D721Med (cell line): ENCODE data around the gene UBXN7.
"Not testable (repeated sequence)": the region's sequence is repeated elsewhere in the genome, so short reads cannot be mapped to it uniquely, and the experiment has no call there.

Experiments
- DNase-seq: peaks from one replicate; pipeline ENCODE4 v3.0.0; 2011; ENCODE audit warnings: low spot score; ENCODE audit not compliant: insufficient read length
- FAIRE-seq: peaks from 2 replicates; lab custom pipeline; 2011; peaks lifted over from hg19 to GRCh38; lab: Jason Lieb, UNC
- TF ChIP-seq, protein P1 (sequence below): IDR thresholded peaks from 2 replicates; pipeline ENCODE4 v1.5.1; 2012; ENCODE audit warnings: mild to moderate bottlenecking, control low read depth; ENCODE audit not compliant: insufficient read depth; ENCODE audit errors: missing control alignments

Gene UBXN7

DNA sequence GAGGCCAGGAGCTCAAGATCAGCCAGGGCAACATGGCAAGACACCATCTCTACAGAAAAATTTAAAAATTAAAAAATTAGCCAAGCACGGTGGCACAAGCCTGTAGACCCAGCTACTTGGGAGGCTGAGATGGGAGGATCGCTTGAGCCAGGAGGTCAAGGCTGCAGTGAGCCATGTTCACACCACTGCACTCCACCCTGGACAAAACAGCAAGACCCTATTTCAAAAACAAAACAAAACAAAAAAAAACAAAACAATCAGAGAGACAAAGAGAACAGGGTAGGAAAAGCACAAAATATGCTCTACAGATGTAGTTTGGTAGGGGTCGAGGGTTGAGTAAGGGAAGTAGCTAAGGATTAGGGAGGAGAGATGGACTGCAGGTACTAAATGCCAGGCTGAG is 117.6 kb downstream of the UBXN7 start:
- FAIRE-seq = no peak
- DNase-seq = no peak
- TF ChIP-seq, protein P1, sequence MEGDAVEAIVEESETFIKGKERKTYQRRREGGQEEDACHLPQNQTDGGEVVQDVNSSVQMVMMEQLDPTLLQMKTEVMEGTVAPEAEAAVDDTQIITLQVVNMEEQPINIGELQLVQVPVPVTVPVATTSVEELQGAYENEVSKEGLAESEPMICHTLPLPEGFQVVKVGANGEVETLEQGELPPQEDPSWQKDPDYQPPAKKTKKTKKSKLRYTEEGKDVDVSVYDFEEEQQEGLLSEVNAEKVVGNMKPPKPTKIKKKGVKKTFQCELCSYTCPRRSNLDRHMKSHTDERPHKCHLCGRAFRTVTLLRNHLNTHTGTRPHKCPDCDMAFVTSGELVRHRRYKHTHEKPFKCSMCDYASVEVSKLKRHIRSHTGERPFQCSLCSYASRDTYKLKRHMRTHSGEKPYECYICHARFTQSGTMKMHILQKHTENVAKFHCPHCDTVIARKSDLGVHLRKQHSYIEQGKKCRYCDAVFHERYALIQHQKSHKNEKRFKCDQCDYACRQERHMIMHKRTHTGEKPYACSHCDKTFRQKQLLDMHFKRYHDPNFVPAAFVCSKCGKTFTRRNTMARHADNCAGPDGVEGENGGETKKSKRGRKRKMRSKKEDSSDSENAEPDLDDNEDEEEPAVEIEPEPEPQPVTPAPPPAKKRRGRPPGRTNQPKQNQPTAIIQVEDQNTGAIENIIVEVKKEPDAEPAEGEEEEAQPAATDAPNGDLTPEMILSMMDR = no peak

DNA sequence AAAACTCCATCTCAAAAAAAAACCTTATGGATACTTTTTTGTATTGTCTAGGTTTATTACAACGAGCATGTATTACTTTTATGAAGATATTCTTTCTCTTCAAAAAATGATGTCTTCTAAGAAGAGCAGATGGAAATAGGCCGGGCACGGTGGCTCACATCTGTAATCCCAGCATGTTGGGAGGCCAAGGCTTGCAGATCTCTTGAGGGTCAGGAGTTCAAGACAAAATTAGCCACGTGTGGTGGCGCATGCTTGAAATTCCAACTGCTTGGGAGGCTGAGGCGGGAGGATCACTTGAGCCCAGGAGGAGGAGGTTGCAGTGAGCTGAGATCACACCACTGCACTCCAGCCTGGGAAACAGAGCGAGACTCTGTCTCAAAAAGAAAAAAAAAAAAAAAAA is 118.1 kb downstream of the UBXN7 start:
- DNase-seq, FAIRE-seq: not testable (repeated sequence)

DNA sequence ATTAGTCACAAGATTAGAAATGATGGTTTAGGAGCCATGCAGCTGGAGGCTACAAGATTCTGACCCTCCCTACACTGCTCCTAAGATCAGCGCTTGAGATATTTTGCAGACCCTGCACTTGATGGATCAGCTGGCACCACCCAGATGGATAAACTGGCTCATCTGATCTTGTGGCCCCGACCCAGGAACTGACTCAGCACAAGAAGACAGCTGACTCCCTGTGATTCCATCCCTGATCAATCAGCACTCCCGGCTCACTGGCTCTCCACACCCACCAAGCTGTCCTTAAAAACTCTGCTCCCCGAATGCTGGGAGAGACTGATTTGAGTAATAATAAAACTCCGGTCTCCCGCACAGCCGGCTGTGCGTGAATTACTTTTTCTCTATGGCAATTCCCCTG is 129.3 kb downstream of the UBXN7 start:
- not testable (repeated sequence) for FAIRE-seq, DNase-seq

DNA sequence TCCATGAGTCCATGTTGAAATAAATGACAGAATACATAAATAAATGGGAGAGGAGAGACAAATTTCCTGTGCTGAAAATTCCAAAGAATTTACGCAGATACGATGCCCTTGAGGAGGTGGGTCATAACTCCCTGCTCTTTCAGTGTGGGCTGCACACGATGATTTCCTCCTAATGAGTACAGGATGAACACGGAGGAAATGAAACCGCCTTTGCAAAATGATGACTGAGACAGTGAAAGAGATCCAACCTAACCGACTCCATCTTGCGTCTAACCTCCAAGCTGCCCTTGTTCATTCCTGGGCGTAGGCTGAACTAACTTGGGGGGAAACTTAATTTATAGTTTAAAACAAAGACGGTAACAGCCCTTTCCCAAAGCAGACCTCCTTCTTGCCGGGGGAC is 129.7 kb downstream of the UBXN7 start:
- not testable (repeated sequence) for DNase-seq, FAIRE-seq

DNA sequence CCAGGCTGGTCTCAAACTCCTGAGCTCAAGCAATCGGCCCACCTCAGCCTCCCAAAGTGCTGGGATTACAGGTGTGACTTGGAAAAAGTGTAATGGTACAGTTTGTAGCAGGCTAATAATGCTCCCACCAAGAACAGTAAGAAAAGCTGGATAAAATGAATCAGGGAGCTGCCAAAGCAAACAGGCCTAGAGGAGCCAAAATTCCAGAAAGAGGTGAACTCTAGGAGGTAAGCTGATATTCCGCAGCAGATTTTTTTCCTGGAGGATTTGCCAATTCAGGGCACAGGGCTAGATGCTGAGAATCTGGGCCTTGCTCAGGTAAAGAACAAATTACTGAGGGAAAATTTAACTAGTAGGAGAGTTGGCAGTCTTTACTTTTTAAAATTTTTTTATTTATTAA is 133.7 kb downstream of the UBXN7 start:
- TF ChIP-seq, protein P1 = no peak
- FAIRE-seq (no peak), DNase-seq (no peak)
